ENCODE data around the gene TAS2R50.

Gene TAS2R50

GRCh38 chr12:10974965-10975364 is 11.7 kb downstream of the TAS2R50 start:
- TF ChIP-seq, protein P1, sequence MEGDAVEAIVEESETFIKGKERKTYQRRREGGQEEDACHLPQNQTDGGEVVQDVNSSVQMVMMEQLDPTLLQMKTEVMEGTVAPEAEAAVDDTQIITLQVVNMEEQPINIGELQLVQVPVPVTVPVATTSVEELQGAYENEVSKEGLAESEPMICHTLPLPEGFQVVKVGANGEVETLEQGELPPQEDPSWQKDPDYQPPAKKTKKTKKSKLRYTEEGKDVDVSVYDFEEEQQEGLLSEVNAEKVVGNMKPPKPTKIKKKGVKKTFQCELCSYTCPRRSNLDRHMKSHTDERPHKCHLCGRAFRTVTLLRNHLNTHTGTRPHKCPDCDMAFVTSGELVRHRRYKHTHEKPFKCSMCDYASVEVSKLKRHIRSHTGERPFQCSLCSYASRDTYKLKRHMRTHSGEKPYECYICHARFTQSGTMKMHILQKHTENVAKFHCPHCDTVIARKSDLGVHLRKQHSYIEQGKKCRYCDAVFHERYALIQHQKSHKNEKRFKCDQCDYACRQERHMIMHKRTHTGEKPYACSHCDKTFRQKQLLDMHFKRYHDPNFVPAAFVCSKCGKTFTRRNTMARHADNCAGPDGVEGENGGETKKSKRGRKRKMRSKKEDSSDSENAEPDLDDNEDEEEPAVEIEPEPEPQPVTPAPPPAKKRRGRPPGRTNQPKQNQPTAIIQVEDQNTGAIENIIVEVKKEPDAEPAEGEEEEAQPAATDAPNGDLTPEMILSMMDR (IDR thresholded peaks at IDR 0.05), result no peak
- no peak for TF ChIP-seq ZFX (IDR thresholded peaks at IDR 0.05; ENCODE audit: borderline replicate concordance)
- no peak overlapping the region for H3K27ac ChIP-seq

DNA sequence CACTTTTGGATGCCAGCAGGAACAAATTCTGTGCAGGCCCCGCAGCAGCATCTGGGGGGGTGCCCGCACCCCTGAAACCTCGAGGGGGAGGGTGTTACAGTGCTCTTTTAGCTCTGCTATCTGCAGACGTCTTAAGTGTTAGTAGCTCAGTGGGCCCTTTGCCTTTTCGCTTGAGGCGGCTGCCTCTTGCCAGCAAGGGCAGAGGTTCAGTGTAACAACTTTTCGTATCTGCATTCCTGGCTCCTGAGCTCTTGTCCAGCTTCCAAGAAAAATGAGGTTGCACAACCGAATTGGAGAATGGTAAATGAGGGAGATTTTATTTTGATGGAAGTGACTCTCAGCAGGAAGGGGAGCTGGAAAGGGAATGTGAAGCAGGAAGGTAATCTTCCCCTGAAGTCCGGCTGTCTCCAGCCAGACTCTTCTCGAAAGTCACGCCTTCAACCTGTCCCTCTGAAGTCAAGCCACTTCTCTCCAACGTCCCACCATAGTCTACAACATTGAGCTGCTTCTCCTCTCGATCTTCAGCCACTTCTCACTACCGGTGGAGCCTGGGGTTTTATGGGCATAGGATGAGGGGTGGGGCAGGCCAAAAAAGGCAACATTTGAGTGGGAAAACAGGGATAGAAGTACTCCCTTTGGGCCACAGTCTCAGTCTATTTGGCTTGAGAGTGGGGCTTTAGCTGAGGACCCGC is 17.8 kb downstream of the TAS2R50 start:
- H3K27ac ChIP-seq, result no peak overlapping the region
- no peak for TF ChIP-seq ZFX (IDR thresholded peaks at IDR 0.05; ENCODE audit: borderline replicate concordance)
- TF ChIP-seq, protein P1 (IDR thresholded peaks at IDR 0.05), result no peak

GRCh38 chr12:10967409-10967808 is 19.3 kb downstream of the TAS2R50 start:
- TF ChIP-seq, protein P1 (IDR thresholded peaks at IDR 0.05), result no peak
- TF ChIP-seq ZFX (IDR thresholded peaks at IDR 0.05; ENCODE audit: borderline replicate concordance), result no peak
- H3K27ac ChIP-seq, result no peak overlapping the region

- no peak overlapping the region for H3K27ac ChIP-seq
- no peak for TF ChIP-seq ZFX (IDR thresholded peaks at IDR 0.05; ENCODE audit: borderline replicate concordance)
- TF ChIP-seq, protein P1 (IDR thresholded peaks at IDR 0.05), result no peak
Measured at GRCh38 chr12:10966314-10966713, 20.4 kb downstream of the TAS2R50 start.

GRCh38 chr12:10965476-10965875 is 21.2 kb downstream of the TAS2R50 start:
- H3K27ac ChIP-seq, result no peak overlapping the region
- TF ChIP-seq, protein P1 (IDR thresholded peaks at IDR 0.05), result no peak
- no peak for TF ChIP-seq ZFX (IDR thresholded peaks at IDR 0.05; ENCODE audit: borderline replicate concordance)

DNA sequence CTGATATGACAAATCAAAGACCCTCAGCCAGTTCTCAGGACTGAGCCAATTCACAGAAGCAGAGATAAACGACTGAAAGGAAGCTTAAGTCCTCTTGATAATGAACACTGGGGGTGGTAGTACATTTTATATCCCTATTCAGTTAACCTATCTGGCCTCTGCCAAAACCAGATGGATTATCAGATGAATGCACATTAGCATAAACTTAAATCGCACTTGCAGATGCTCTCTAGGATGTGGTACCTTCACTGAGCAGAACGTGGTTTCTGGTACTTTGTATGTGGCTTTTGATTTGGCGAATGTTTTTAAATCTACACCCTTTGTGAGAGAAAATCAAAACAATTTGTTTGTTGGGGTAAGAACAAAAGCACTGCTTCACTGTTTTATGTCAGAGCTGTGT is 26.5 kb downstream of the TAS2R50 start:
- TF ChIP-seq, protein P1 (IDR thresholded peaks at IDR 0.05), result no peak
- no peak for TF ChIP-seq ZFX (IDR thresholded peaks at IDR 0.05; ENCODE audit: borderline replicate concordance)
- no peak overlapping the region for H3K27ac ChIP-seq

GRCh38 chr12:10959804-10960203 is 26.9 kb downstream of the TAS2R50 start:
- H3K27ac ChIP-seq, result no peak overlapping the region
- TF ChIP-seq ZFX (IDR thresholded peaks at IDR 0.05; ENCODE audit: borderline replicate concordance), result no peak
- TF ChIP-seq, protein P1 (IDR thresholded peaks at IDR 0.05), result no peak
